Measurements from ENCODE around the gene GOLT1A.

DNA sequence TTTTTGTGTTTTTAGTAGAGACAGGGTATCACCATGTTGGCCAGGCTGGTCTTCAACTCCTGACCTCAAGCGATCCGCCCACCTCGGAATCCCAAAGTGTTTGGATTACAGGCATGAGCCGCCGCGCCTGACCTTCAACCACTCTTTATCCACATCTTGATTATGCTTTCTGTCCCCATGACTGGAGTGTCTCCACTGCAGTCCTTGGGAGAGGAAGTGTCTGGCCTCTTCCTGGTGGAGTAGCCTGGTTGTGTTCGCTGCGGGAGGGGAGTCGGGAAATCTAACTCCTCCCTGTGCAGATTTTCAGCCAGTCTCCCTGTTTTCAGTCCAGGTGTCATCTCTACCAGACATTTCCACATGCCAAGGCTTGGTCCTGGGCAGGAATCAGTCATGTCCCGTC lies 27.2 kb downstream of the GOLT1A start:
- TF ChIP-seq, protein P1, sequence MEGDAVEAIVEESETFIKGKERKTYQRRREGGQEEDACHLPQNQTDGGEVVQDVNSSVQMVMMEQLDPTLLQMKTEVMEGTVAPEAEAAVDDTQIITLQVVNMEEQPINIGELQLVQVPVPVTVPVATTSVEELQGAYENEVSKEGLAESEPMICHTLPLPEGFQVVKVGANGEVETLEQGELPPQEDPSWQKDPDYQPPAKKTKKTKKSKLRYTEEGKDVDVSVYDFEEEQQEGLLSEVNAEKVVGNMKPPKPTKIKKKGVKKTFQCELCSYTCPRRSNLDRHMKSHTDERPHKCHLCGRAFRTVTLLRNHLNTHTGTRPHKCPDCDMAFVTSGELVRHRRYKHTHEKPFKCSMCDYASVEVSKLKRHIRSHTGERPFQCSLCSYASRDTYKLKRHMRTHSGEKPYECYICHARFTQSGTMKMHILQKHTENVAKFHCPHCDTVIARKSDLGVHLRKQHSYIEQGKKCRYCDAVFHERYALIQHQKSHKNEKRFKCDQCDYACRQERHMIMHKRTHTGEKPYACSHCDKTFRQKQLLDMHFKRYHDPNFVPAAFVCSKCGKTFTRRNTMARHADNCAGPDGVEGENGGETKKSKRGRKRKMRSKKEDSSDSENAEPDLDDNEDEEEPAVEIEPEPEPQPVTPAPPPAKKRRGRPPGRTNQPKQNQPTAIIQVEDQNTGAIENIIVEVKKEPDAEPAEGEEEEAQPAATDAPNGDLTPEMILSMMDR (IDR thresholded peaks at IDR 0.05; ENCODE audit: borderline replicate concordance, extremely low read depth, low read length, poor library complexity, severe bottlenecking), result no peak
- no peak for TF ChIP-seq EZH2 (IDR thresholded peaks at IDR 0.05; ENCODE audit: borderline replicate concordance, low read depth, low read length, severe bottlenecking)
